ENCODE results near the gene NSG1. TPM values are rescaled to one million over a fixed set of nuclear protein-coding genes. Genes with fewer than 3 reads are reported as not detected.

Gene NSG1
- total RNA-seq, 2 donors from 2014 or later, result 17.1 to 88.8 TPM

DNA sequence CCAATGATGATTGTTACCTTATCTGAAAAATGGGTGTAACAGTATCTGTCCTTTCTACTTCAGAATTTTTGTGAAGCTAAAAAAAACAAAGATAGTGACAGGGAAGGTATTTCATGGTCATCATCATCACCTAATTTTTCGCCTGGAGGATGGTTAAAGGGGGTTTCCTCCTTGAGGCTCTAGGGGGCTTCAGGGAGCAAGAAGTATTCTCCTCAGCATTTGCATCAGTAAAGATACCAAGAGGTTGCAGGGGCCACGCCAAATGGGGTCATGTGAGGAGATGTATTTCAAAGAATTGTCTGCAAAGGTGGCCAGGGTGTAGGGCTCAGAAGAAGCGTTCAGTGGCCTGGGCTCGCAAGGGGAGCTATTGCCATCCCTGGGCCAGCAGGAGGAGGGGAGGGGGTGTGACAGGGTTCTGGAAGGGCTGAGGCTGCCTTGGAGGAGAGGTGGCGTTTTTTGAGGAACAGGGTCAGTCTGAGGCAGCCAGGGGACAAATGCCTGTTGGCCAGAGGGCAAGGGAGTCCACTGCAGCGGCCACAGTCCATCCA is 7.3 kb upstream of the NSG1 start:
- intact Hi-C loops (cut with DNase I), result no loop called here
- Histone ChIP-seq H3K27me3 (replicated peaks; ENCODE audit: insufficient read depth) (peaks cover 2% of the 10 kb centered on the region), H3K4me3 (no peak overlapping the region), H3K9me3 (no peaks in the 10 kb centered on the region), H3K27ac (no peak overlapping the region), H3K4me1 (replicated peaks) (no peaks in the 10 kb centered on the region), H3K36me3 (no peaks in the 10 kb centered on the region)
- no peak for TF ChIP-seq POLR2AphosphoS5 (IDR thresholded peaks at IDR 0.05)
- TF ChIP-seq, protein P1, sequence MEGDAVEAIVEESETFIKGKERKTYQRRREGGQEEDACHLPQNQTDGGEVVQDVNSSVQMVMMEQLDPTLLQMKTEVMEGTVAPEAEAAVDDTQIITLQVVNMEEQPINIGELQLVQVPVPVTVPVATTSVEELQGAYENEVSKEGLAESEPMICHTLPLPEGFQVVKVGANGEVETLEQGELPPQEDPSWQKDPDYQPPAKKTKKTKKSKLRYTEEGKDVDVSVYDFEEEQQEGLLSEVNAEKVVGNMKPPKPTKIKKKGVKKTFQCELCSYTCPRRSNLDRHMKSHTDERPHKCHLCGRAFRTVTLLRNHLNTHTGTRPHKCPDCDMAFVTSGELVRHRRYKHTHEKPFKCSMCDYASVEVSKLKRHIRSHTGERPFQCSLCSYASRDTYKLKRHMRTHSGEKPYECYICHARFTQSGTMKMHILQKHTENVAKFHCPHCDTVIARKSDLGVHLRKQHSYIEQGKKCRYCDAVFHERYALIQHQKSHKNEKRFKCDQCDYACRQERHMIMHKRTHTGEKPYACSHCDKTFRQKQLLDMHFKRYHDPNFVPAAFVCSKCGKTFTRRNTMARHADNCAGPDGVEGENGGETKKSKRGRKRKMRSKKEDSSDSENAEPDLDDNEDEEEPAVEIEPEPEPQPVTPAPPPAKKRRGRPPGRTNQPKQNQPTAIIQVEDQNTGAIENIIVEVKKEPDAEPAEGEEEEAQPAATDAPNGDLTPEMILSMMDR (IDR thresholded peaks at IDR 0.05), result no peak
- TF ChIP-seq POLR2A (IDR thresholded peaks at IDR 0.05), result no peak
- DNase-seq (ENCODE audit: low spot score), result no peak
- 50% methylated on average over 6 of the region's 6 CpGs for WGBS

DNA sequence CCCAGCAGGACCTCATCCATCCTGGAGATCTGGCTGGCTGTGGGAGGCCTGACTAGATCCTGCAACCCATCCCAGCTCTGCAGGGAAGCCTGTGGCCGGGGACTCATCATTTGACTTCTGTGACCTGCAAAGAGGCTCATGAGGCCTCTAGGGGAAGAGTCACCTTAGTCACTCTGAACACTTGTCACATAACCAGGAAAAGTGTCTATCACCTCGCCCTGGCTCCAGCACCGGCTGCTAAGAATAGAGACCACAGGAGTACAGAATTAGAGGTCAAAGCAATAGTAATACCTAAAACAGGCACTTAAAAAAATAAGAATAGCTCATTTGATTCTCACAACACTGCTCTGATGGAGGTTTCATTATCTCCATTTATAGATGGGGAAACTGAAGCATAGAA is 3.8 kb upstream of the NSG1 start:
- Histone ChIP-seq H3K9me3 (no peaks in the 10 kb centered on the region), H3K36me3 (no peaks in the 10 kb centered on the region), H3K4me3 (no peak overlapping the region), H3K27ac (no peak overlapping the region), H3K27me3 (replicated peaks; ENCODE audit: insufficient read depth) (peaks cover 2% of the 10 kb centered on the region), H3K4me1 (replicated peaks) (no peaks in the 10 kb centered on the region)
- TF ChIP-seq POLR2A (IDR thresholded peaks at IDR 0.05) (no peak), POLR2AphosphoS5 (IDR thresholded peaks at IDR 0.05) (no peak)
- TF ChIP-seq, protein P1 (IDR thresholded peaks at IDR 0.05), result no peak
- no peak for DNase-seq (ENCODE audit: low spot score)
- intact Hi-C loops (cut with DNase I), result no loop called here
- WGBS, result 80% methylated on average over 3 of the region's 3 CpGs

DNA sequence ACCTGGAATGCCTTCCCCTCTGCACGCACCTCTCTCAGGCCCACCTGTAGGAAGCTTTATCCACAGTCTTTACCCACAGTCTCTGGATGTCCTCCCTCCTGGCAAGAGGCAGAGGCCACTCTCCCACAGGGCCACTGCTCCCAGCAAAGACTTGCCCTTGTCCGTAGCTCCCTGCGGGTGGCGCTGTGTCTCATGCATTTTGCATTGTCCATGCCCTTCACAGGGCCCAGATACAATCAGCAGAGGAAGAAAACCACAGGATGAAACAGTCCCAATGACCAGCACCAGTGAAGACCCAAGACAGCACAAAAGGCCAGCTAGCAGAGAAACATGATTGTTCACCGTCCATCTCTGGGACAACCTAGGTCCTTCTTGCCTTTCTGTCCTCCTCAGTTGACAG is 2.1 kb upstream of the NSG1 start:
- 51% methylated on average over 5 of the region's 5 CpGs for WGBS
- intact Hi-C loops (cut with DNase I), result no loop called here
- no peaks in the 10 kb centered on the region for H3K4me1 ChIP-seq (replicated peaks)
- no peak overlapping the region for H3K4me3 ChIP-seq
- H3K27me3 ChIP-seq (replicated peaks; ENCODE audit: insufficient read depth), result peaks cover 2% of the 10 kb centered on the region
- no peak for DNase-seq (ENCODE audit: low spot score)
- TF ChIP-seq POLR2AphosphoS5 (IDR thresholded peaks at IDR 0.05), result no peak
- TF ChIP-seq, protein P1 (IDR thresholded peaks at IDR 0.05), result peak in 1 of 4 experiments; percentile 19
- no peak overlapping the region for H3K27ac ChIP-seq
- H3K36me3 ChIP-seq, result no peaks in the 10 kb centered on the region
- H3K9me3 ChIP-seq, result no peaks in the 10 kb centered on the region

DNA sequence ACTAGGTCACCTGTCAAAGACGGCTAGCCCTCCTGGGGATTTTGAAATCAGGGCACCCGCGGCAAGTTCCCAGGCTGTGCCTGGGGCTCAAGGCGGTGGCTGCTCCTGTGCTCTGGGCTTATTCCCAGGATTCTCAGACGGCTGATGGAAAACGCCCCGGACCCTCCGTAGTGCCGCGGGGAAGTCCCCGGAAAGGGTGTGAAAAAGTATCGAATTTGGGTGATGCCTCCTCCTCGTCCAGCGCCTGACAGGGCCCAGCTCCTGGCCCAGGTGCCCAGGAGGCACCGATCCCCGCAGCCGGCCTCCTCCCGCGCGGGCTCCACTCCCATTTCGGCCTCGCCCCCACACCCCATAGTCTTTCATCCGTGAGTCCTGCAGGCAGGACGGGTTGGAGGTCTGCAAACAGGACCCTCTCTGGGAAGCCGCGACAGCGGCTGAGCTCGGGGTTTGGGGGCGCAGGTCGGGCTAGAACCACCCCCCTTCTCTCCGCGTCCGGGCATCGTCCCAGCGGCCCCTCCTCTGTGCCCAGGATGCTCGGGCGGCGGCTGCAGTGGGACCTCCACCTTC is 1.1 kb upstream of the NSG1 start:
- TF ChIP-seq, protein P1 (IDR thresholded peaks at IDR 0.05), result no peak
- TF ChIP-seq POLR2AphosphoS5 (IDR thresholded peaks at IDR 0.05) (no peak), POLR2A (IDR thresholded peaks at IDR 0.05) (no peak)
- no peaks in the 10 kb centered on the region for H3K36me3 ChIP-seq
- intact Hi-C loops (cut with DNase I), result no loop called here
- no peak overlapping the region for H3K27ac ChIP-seq
- 2% methylated on average over 35 of the region's 38 CpGs for WGBS
- no peaks in the 10 kb centered on the region for H3K4me1 ChIP-seq (replicated peaks)
- H3K4me3 ChIP-seq, result peak overlapping the region; percentile 37 to 48
- no peak for DNase-seq (ENCODE audit: low spot score)
- no peaks in the 10 kb centered on the region for H3K9me3 ChIP-seq
- H3K27me3 ChIP-seq (replicated peaks; ENCODE audit: insufficient read depth), result peaks cover 2% of the 10 kb centered on the region

DNA sequence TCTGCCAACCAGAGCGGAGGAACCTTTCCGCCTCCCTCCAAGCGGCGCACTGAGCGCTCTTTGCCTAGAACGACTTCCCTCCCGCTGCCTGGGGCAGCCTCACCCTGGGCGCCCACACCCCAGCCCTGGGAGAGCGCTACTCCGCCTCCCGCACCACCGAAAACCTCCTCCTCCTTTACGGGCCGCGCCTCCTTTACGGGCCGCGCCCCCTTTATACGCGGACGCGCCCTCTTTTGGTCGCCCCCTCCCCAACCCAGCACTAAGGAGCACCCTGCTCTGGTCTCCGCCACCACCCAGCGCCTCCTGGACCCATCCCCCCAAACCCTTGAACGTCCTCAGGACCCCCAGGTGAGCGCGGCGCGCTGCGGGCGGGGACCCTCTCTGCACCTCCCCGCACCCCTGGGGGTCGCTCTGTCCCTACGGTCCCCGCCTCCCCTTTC is 586 bp upstream of the NSG1 start:
- intact Hi-C loops (cut with DNase I), result no loop called here
- Histone ChIP-seq H3K9me3 (no peaks in the 10 kb centered on the region), H3K4me1 (replicated peaks) (no peaks in the 10 kb centered on the region), H3K27me3 (replicated peaks; ENCODE audit: insufficient read depth) (peaks cover 2% of the 10 kb centered on the region), H3K27ac (no peak overlapping the region), H3K4me3 (peak overlapping the region; percentile 37 to 48), H3K36me3 (no peaks in the 10 kb centered on the region)
- no peak for TF ChIP-seq POLR2A (IDR thresholded peaks at IDR 0.05)
- TF ChIP-seq POLR2AphosphoS5 (IDR thresholded peaks at IDR 0.05), result no peak
- TF ChIP-seq, protein P1 (IDR thresholded peaks at IDR 0.05), result no peak
- under 1% methylated on average over 31 of the region's 36 CpGs for WGBS
- no peak for DNase-seq (ENCODE audit: low spot score)
